K562 (cell line): ENCODE data around the gene CTIF. TPM values are rescaled to one million over a fixed set of nuclear protein-coding genes. Genes with fewer than 3 reads are reported as not detected.

Experiments used
- COPS2 ChIP-seq: fragments of 450-650 bp; conservative IDR thresholded peaks from 2 replicates; pipeline ENCODE4 v1.6.1; 2016; ENCODE audit warnings: mild to moderate bottlenecking, moderate library complexity
- ELK1 ChIP-seq: sonication (generic); formaldehyde crosslinking; IDR thresholded peaks from 2 replicates; pipeline ENCODE4 v1.8.1; 2022; ENCODE audit warnings: missing genetic modification reagents
- KLF6 ChIP-seq: fragments of 250-450 bp; sonication (Bioruptor Pico); IDR thresholded peaks from 2 replicates; pipeline ENCODE4 v1.4.0; 2020; ENCODE audit warnings: mild to moderate bottlenecking, moderate library complexity, borderline replicate concordance
- NFATC3 ChIP-seq: fragments of 450-650 bp; IDR thresholded peaks from 2 replicates; pipeline ENCODE4 v1.6.1; 2017; ENCODE audit warnings: mild to moderate bottlenecking
- NFRKB ChIP-seq: fragments of 450-650 bp; IDR thresholded peaks from 2 replicates; pipeline ENCODE4 v1.6.1; 2016; ENCODE audit warnings: low read depth
- NR4A1 ChIP-seq, 2 experiments: fragments of 250-450 bp in 1 of 2; fragments of 450-650 bp in 1 of 2; sonication (Bioruptor Pico) in 1 of 2; IDR thresholded peaks; 2 replicates each; pipeline versions ENCODE4 v1.4.0 to v1.6.1; 2016 to 2020; ENCODE audit warnings: mild to moderate bottlenecking in 2 of 2, missing compliant biosample characterization in 1 of 2, missing genetic modification characterization in 1 of 2, moderate library complexity in 1 of 2
- PHTF2 ChIP-seq: fragments of 250-450 bp; sonication (Bioruptor Pico); IDR thresholded peaks from 2 replicates; pipeline ENCODE4 v1.5.0; 2021; ENCODE audit warnings: mild to moderate bottlenecking
- POLR2AphosphoS2 ChIP-seq: IDR thresholded peaks from 2 replicates; pipeline ENCODE4 v1.6.1; 2012; ENCODE audit warnings: low read length, improper control_type of control experiment
- RBM17 ChIP-seq: fragments of 200-400 bp; formaldehyde crosslinking; IDR thresholded peaks from 2 replicates; pipeline ENCODE4 v1.6.1; 2017; ENCODE audit warnings: low read depth, mild to moderate bottlenecking, low read length, borderline replicate concordance
- RREB1 ChIP-seq: fragments of 250-450 bp; sonication (Bioruptor Pico); IDR thresholded peaks from 2 replicates; pipeline ENCODE4 v1.4.0; 2020
- SMAD2 ChIP-seq: fragments of 150-350 bp; IDR thresholded peaks from 2 replicates; pipeline ENCODE4 v1.6.1; 2014; ENCODE audit warnings: low read depth, mild to moderate bottlenecking, low read length
- SNAPC5 ChIP-seq: fragments of 250-450 bp; sonication (Bioruptor Pico); IDR thresholded peaks from 2 replicates; pipeline ENCODE4 v1.8.0; 2021; ENCODE audit warnings: moderate library complexity, mild to moderate bottlenecking, inconsistent platforms
- SREBF1 ChIP-seq: fragments of 150-350 bp; IDR thresholded peaks from 2 replicates; pipeline ENCODE4 v1.6.1; 2014; ENCODE audit warnings: antibody characterized with exemption, low read depth, low read length, borderline replicate concordance
- TRIM28 ChIP-seq: fragments of 450-650 bp; IDR thresholded peaks from 2 replicates; pipeline ENCODE4 v1.6.1; 2017
- ZBTB33 ChIP-seq: sonication (generic); formaldehyde crosslinking; IDR thresholded peaks from 2 replicates; pipeline ENCODE4 v1.8.1; 2023; ENCODE audit warnings: mild to moderate bottlenecking, missing genetic modification reagents
- ZNF316 ChIP-seq: fragments of 450-650 bp; IDR thresholded peaks from 2 replicates; pipeline ENCODE4 v1.6.1; 2016
- ZNF644 ChIP-seq: fragments of 200-800 bp; sonication (Bioruptor generic); IDR thresholded peaks from 2 replicates; pipeline ENCODE4 v1.6.1; 2016; ENCODE audit warnings: low read depth, missing genetic modification characterization, missing compliant biosample characterization
- ZNF830 ChIP-seq: fragments of 250-450 bp; sonication (Bioruptor Pico); IDR thresholded peaks from 2 replicates; pipeline ENCODE4 v1.5.0; 2021; ENCODE audit warnings: mild to moderate bottlenecking
- polyA plus RNA-seq, 8 experiments: library from polyadenylated mRNA; depleted of rRNA in 4 of 8; stranded (reverse) in 5 of 8; unstranded in 3 of 8; fragments of >200 nt; fragmentation: Nextera tagmentation in 2 of 8; fragmentation: Illumina TruSeq in 1 of 8; extraction: Ambion mirVana in 2 of 8; extraction: Trizol in 1 of 8; gene quantifications; 2 replicates each; pipeline versions ENCODE4 v1.2.1 to v1.2.3, GENCODE V29; 2011 to 2014; ENCODE audit warnings: inconsistent platforms in 1 of 8, missing spikeins in 1 of 8
- total RNA-seq, 7 experiments: library from RNA; depleted of rRNA in 6 of 7; stranded (reverse); fragments of >200 nt in 6 of 7; fragmentation: Illumina TruSeq in 2 of 7; extraction: Trizol in 2 of 7; gene quantifications; 2 replicates each; pipeline versions ENCODE4 v1.2.1 to v1.2.3, GENCODE V29; 2011 to 2021; ENCODE audit warnings: low replicate concordance in 1 of 7

CTIF gene
- total and polyA plus RNA-seq, 9 of the 15 experiments (the other 6 are each of a cell fraction or from before 2014, with no cell fraction given), result 0.17 to 11.5 (median 2.2) TPM

GRCh38 chr18:48896875-48897511 lies 358.2 kb downstream of the CTIF start (continued):
- no peak for TF ChIP-seq ZBTB33 (CRISPR knock-in tag)
- TF ChIP-seq ZNF830 (CRISPR knock-in tag), result no peak
- no peak for TF ChIP-seq TRIM28
- TF ChIP-seq NFATC3, result no peak
- TF ChIP-seq PHTF2, result no peak
- TF ChIP-seq RREB1 (CRISPR knock-in tag), result no peak
- TF ChIP-seq SMAD2, result no peak
- no peak for TF ChIP-seq ZNF316
- TF ChIP-seq POLR2AphosphoS2, result no peak
- no peak for TF ChIP-seq RBM17
- no peak for TF ChIP-seq NFRKB
- TF ChIP-seq NR4A1 (CRISPR knock-in tag; IDR thresholded peaks at IDR 0.05), result no peak
- TF ChIP-seq NR4A1 (tag; IDR thresholded peaks at IDR 0.05), result no peak
- no peak for TF ChIP-seq COPS2
- TF ChIP-seq KLF6 (CRISPR knock-in tag), result no peak; the same call in 1 of the 2 replicates
- no peak for TF ChIP-seq ZNF644
- no peak for TF ChIP-seq ELK1 (CRISPR knock-in tag)
- no peak for TF ChIP-seq SREBF1
- no peak for TF ChIP-seq SNAPC5 (CRISPR knock-in tag)
